ENCODE data around the gene C19orf25. TPM values are rescaled to one million over a fixed set of nuclear protein-coding genes. Genes with fewer than 3 reads are reported as not detected.

Gene C19orf25
- total and polyA plus RNA-seq, 10 of the 15 experiments (the other 5 are each of a cell fraction or from before 2014, with no cell fraction given): 1.2 to 67.0 (median 25.6) TPM

DNA sequence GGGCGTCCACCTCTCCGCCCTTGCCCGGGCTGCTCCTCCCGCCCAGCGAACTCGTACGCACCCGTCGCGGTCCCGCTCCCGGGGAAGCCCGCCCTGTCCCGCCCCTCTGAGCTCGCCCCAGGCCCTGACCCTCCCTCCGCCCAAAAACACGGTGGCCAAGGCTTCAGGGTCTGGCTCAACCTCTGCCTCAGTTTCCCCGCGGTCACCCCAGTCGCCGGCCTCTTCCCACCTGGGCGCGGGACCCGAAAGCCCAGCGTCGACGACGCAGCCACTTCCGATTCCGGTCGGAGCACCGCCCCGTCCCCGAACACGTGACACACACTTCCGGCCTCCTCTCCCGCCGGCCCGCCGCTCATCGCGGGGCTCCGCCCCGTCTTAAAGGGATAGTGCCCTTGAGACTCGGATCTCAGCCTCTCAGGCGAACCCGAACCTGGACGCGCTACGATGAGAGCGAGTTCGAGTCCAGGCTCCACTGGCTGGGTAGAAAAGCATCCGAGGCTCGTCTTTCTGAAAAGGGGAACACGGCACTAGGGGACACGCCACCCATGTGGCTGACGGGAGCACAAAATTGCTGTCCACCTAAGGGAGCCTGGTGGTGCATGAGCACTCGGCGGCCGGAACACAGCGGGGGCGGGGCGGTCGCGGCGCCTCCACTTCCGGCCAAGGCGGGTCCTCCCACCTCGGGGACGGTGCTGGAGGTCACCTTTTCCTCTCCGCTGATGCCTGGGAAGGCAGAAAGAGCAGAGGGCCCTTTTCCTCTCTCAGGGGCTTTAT, at the start of gene C19orf25 (continued):
- peak; percentile 72 for TF ChIP-seq IKZF1 (conservative IDR thresholded peaks at IDR 0.05)
- peak; percentile 35 for TF ChIP-seq MEF2B (IDR thresholded peaks at IDR 0.05; ENCODE audit: partially characterized antibody, poor library complexity, severe bottlenecking)
- TF ChIP-seq, protein P1, sequence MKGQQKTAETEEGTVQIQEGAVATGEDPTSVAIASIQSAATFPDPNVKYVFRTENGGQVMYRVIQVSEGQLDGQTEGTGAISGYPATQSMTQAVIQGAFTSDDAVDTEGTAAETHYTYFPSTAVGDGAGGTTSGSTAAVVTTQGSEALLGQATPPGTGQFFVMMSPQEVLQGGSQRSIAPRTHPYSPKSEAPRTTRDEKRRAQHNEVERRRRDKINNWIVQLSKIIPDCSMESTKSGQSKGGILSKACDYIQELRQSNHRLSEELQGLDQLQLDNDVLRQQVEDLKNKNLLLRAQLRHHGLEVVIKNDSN (IDR thresholded peaks at IDR 0.05; ENCODE audit: borderline replicate concordance, extremely low read length, insufficient read depth, low read depth, low read length): peak; percentile 91
- no peak; the same call in 1 of the 2 replicates for TF ChIP-seq MTA2 (IDR thresholded peaks at IDR 0.05; ENCODE audit: low read depth)
- peak; percentile 98 for TF ChIP-seq ZNF207 (IDR thresholded peaks at IDR 0.05; ENCODE audit: borderline replicate concordance)
- no peak for TF ChIP-seq NFYA (IDR thresholded peaks at IDR 0.05; ENCODE audit: borderline replicate concordance, low read depth, low read length)
- TF ChIP-seq, protein P2, sequence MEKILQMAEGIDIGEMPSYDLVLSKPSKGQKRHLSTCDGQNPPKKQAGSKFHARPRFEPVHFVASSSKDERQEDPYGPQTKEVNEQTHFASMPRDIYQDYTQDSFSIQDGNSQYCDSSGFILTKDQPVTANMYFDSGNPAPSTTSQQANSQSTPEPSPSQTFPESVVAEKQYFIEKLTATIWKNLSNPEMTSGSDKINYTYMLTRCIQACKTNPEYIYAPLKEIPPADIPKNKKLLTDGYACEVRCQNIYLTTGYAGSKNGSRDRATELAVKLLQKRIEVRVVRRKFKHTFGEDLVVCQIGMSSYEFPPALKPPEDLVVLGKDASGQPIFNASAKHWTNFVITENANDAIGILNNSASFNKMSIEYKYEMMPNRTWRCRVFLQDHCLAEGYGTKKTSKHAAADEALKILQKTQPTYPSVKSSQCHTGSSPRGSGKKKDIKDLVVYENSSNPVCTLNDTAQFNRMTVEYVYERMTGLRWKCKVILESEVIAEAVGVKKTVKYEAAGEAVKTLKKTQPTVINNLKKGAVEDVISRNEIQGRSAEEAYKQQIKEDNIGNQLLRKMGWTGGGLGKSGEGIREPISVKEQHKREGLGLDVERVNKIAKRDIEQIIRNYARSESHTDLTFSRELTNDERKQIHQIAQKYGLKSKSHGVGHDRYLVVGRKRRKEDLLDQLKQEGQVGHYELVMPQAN (conservative IDR thresholded peaks at IDR 0.05): peak; percentile 90
- 0 out of 2 replicates have a peak, but pooled peaks have one; percentile 17 for TF ChIP-seq TCF3 (IDR thresholded peaks at IDR 0.05; ENCODE audit: borderline replicate concordance, insufficient read depth, low read depth, low read length)
- peak; percentile 74 for TF ChIP-seq SMARCA5 (IDR thresholded peaks at IDR 0.05)
- TF ChIP-seq SMAD5 (IDR thresholded peaks at IDR 0.05; ENCODE audit: low read depth): no peak
- TF ChIP-seq, protein P3, sequence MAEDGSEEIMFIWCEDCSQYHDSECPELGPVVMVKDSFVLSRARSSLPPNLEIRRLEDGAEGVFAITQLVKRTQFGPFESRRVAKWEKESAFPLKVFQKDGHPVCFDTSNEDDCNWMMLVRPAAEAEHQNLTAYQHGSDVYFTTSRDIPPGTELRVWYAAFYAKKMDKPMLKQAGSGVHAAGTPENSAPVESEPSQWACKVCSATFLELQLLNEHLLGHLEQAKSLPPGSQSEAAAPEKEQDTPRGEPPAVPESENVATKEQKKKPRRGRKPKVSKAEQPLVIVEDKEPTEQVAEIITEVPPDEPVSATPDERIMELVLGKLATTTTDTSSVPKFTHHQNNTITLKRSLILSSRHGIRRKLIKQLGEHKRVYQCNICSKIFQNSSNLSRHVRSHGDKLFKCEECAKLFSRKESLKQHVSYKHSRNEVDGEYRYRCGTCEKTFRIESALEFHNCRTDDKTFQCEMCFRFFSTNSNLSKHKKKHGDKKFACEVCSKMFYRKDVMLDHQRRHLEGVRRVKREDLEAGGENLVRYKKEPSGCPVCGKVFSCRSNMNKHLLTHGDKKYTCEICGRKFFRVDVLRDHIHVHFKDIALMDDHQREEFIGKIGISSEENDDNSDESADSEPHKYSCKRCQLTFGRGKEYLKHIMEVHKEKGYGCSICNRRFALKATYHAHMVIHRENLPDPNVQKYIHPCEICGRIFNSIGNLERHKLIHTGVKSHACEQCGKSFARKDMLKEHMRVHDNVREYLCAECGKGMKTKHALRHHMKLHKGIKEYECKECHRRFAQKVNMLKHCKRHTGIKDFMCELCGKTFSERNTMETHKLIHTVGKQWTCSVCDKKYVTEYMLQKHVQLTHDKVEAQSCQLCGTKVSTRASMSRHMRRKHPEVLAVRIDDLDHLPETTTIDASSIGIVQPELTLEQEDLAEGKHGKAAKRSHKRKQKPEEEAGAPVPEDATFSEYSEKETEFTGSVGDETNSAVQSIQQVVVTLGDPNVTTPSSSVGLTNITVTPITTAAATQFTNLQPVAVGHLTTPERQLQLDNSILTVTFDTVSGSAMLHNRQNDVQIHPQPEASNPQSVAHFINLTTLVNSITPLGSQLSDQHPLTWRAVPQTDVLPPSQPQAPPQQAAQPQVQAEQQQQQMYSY (CRISPR knock-in tag; IDR thresholded peaks at IDR 0.05): no peak
- TF ChIP-seq STAT1 (conservative IDR thresholded peaks at IDR 0.05): peak; percentile 65; the same call in 1 of the 2 replicates
- TF ChIP-seq TCF12 (IDR thresholded peaks at IDR 0.05; ENCODE audit: low read depth, low read length): peak; percentile 54; the same call in 1 of the 2 replicates
- TF ChIP-seq, protein P4, sequence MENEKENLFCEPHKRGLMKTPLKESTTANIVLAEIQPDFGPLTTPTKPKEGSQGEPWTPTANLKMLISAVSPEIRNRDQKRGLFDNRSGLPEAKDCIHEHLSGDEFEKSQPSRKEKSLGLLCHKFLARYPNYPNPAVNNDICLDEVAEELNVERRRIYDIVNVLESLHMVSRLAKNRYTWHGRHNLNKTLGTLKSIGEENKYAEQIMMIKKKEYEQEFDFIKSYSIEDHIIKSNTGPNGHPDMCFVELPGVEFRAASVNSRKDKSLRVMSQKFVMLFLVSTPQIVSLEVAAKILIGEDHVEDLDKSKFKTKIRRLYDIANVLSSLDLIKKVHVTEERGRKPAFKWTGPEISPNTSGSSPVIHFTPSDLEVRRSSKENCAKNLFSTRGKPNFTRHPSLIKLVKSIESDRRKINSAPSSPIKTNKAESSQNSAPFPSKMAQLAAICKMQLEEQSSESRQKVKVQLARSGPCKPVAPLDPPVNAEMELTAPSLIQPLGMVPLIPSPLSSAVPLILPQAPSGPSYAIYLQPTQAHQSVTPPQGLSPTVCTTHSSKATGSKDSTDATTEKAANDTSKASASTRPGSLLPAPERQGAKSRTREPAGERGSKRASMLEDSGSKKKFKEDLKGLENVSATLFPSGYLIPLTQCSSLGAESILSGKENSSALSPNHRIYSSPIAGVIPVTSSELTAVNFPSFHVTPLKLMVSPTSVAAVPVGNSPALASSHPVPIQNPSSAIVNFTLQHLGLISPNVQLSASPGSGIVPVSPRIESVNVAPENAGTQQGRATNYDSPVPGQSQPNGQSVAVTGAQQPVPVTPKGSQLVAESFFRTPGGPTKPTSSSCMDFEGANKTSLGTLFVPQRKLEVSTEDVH (IDR thresholded peaks at IDR 0.05; ENCODE audit: low read depth, partially characterized antibody): peak; percentile 80
- peak; percentile 53; the same call in 1 of the 2 replicates for TF ChIP-seq ZSCAN29 (IDR thresholded peaks at IDR 0.05)
- peak; percentile 70; the same call in 1 of the 2 replicates for TF ChIP-seq ZNF24 (IDR thresholded peaks at IDR 0.05)
- TF ChIP-seq, protein P5, sequence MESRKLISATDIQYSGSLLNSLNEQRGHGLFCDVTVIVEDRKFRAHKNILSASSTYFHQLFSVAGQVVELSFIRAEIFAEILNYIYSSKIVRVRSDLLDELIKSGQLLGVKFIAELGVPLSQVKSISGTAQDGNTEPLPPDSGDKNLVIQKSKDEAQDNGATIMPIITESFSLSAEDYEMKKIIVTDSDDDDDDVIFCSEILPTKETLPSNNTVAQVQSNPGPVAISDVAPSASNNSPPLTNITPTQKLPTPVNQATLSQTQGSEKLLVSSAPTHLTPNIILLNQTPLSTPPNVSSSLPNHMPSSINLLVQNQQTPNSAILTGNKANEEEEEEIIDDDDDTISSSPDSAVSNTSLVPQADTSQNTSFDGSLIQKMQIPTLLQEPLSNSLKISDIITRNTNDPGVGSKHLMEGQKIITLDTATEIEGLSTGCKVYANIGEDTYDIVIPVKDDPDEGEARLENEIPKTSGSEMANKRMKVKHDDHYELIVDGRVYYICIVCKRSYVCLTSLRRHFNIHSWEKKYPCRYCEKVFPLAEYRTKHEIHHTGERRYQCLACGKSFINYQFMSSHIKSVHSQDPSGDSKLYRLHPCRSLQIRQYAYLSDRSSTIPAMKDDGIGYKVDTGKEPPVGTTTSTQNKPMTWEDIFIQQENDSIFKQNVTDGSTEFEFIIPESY (IDR thresholded peaks at IDR 0.05): no peak

Measured in GM12878 (cell line).